Central memory CD8-positive, alpha-beta T cell (primary cell): Measurements from ENCODE around the gene NRF1.

Experiments used
- ATAC-seq: fragments of 150-1000 bp; cut with Tn5 transposase; replicated peaks from 2 replicates; pipeline ENCODE4 v1.10.0; 2022; ENCODE audit warnings: mild to moderate bottlenecking, moderate FRiP score, moderate number of reproducible peaks; ENCODE audit not compliant: poor library complexity, severe bottlenecking; ENCODE audit errors: extremely low read depth
- DNase-seq, 2 donors: peaks; one replicate each; pipeline ENCODE4 v3.0.0; 2021; ENCODE audit warnings: low spot score in 2 of 2
- H3K27ac Mint-ChIP-seq: one replicate; pipeline ENCODE4 v1.8.0; 2022; ENCODE audit warnings: low read depth, mild to moderate bottlenecking, moderate library complexity, mixed read lengths
- H3K27me3 Mint-ChIP-seq: one replicate; pipeline ENCODE4 v1.8.0; 2022; ENCODE audit warnings: mixed read lengths
- H3K36me3 Mint-ChIP-seq: one replicate; pipeline ENCODE4 v1.8.0; 2022; ENCODE audit warnings: mild to moderate bottlenecking, moderate library complexity, mixed read lengths; ENCODE audit not compliant: insufficient read depth
- H3K4me1 Mint-ChIP-seq: one replicate; pipeline ENCODE4 v1.8.0; 2022; ENCODE audit warnings: mixed read lengths
- H3K4me3 Mint-ChIP-seq: one replicate; pipeline ENCODE4 v1.8.0; 2022; ENCODE audit warnings: mild to moderate bottlenecking, moderate library complexity, mixed read lengths
- H3K9me3 Mint-ChIP-seq: one replicate; pipeline ENCODE4 v1.8.0; 2022; ENCODE audit warnings: mixed read lengths

Gene NRF1

DNA sequence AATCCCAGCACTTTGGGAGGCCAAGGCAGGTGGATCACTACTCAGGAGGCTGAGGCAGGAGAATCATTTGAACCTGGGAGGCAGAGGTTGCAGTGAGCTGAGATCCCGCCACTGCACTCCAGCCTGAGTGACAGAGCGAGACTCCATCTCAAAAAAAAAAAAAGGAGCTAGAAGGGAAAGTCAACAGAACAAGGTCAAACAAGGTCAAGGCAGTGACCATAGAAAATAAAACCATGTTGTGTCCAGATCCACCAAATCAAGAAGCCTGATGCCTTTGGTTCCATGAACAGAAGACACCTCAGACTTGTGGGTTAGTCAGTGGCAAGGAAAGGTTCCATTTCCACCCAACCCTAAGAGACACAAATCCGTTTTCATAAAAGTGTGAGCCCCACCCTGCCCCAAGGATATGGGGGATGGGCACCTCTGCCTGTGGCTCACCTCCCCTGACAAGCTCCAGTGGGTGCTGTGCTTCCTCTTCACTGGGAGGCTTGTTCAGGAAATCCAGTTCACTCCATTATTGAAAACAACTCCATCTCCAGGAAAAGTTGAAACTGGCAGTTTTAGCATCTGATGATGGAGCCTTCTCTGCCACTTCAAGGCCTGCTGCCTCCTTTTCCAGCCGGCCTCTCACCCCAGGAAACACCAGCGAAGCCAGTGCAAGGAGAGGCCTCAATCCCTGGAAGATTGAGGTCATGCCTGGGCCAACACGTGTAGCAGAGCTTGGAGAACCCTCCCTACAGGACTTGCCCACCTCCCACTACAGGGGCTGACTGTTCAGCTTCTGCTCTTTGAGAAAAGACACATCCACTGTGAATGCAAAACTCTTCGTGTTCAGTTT, 152.9 kb downstream of the NRF1 start:
- no peak for DNase-seq
- Mint-ChIP-seq H3K36me3 (peaks cover 3% of the 10 kb centered on the region), H3K4me1 (peaks cover 11% of the 10 kb centered on the region), H3K27me3 (no peaks in the 10 kb centered on the region), H3K4me3 (no peak overlapping the region), H3K9me3 (no peaks in the 10 kb centered on the region), H3K27ac (no peak overlapping the region)
- ATAC-seq, result no peak

DNA sequence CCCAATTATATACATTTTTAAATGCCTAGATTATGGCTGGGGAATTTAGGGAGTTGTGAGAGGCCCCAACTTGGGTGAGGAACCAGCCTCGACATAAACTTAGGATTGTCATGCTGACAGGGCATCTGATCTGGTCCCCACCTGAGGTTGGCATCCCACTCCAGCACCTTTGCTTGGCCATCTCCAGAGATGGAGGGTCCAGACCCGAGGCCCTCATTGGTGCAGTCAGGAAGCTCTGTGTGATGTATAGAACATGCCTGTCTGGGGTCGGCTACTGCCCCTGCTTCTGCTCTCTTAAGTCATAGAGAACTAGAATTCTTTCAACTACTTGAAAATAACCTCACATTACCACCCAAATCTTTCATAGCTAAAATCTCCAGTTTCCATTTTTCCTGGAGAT, 153.8 kb downstream of the NRF1 start:
- no peak for ATAC-seq
- Mint-ChIP-seq H3K4me1 (peaks cover 11% of the 10 kb centered on the region), H3K36me3 (peaks cover 3% of the 10 kb centered on the region), H3K4me3 (no peak overlapping the region), H3K9me3 (no peaks in the 10 kb centered on the region), H3K27ac (no peak overlapping the region), H3K27me3 (no peaks in the 10 kb centered on the region)
- DNase-seq, result no peak

DNA sequence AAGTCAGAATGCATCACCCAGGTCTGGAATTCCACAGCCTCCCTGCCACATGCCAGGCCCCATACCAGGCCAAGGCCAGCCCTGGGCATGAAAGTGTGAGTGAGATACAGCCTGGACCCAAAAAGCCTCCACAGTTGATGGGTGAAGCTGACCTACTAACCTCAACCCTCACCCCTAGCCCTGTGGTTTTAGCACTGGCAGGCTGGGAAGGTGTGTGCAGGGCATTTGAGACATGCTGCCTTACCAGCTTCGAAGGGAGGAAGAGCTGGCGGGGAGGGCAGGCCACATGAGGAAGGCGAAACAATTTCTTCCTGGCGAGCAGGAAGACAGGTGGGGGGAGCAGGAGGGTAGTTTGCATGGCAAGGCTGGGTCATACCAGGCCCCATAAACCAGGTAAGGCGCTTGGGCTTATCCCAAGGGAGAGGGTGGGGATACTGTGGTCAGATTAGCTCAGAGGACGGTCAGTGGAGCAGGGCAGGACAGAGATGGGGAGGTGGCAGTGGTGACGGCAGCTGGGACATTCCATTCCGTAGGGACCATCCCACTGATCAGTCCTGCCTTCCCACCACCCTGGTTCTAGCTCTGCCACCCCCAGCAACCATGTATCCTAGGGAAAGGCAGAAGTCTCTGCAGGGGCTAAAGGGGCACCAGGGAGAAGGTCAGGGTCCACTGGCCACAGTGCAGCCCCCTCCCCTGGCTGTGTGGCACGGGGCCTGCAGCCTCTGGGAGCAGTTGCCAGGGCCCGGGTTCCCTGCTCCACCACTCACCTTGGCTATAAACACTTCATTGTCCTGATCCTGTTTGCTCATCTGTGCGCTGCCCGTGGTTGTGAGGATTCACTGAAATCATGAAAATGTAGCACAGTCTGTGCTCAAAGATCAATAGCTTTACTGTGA, 155.8 kb downstream of the NRF1 start:
- no peak for DNase-seq
- Mint-ChIP-seq H3K4me1 (peaks cover 11% of the 10 kb centered on the region), H3K36me3 (peaks cover 3% of the 10 kb centered on the region), H3K27me3 (no peaks in the 10 kb centered on the region), H3K9me3 (no peaks in the 10 kb centered on the region), H3K27ac (no peak overlapping the region), H3K4me3 (no peak overlapping the region)
- no peak for ATAC-seq

DNA sequence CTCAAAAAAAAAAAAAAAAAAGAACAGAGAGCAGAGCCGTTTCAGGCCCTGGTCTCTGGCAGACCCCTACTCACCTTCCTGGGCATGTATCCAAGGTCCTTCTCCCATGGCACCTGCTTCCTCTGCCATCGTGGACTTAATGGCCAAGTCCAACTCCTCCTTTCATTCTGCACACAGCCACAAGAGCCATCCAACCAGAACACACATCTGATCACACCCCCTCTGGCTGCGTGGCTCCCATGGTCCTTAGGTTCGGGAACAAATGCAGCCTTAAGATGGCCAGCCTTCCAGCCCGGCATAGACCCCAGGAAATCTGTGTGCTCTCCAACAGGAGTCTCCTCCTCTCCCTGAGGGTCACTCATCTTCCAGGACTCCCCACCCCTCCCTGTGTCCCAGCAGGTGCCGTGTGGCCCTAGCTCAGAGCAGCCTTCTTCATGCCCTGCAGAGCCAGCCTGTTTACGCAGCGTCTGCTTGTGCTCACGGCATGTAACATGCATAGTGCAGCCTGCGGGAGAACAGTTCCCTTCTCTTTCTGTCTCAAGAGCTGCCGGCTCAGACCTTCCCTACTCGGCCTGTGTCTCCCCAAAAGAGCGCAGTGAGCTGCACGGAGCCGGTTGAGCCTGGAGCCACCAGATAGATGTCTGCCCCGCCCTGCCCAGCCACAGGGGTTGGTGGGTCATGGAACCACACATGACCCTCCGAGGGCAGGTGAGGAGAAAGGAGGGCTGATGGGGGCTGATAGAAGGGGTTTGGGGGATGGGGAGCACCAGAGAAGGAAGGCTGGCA, 157.3 kb downstream of the NRF1 start:
- peaks cover 11% of the 10 kb centered on the region for H3K4me1 Mint-ChIP-seq
- no peaks in the 10 kb centered on the region for H3K27me3 Mint-ChIP-seq
- no peaks in the 10 kb centered on the region for H3K36me3 Mint-ChIP-seq
- DNase-seq, result no peak
- H3K27ac Mint-ChIP-seq, result no peak overlapping the region
- H3K4me3 Mint-ChIP-seq, result no peak overlapping the region
- no peak for ATAC-seq
- no peaks in the 10 kb centered on the region for H3K9me3 Mint-ChIP-seq

DNA sequence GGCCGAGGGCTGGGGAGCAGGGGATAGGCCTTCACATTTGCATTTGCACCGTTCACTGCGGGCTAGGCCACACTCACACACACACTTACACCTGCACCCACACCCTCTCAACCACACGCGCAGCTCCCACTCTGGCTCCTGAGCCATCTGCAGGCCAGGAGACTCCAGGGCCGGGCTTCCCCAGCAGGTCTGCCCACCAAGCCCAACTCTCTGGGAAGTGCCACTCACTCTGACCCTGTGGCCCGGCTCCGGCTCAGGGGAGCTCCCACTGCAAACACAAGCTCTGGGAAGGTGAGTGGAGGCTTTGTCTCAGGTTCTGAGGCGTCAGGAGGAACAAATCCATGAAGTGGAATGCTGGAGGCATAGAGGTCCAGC, 157.9 kb downstream of the NRF1 start:
- no peak for DNase-seq
- H3K36me3 Mint-ChIP-seq, result no peaks in the 10 kb centered on the region
- H3K4me1 Mint-ChIP-seq, result peaks cover 11% of the 10 kb centered on the region
- H3K9me3 Mint-ChIP-seq, result no peaks in the 10 kb centered on the region
- H3K27ac Mint-ChIP-seq, result no peak overlapping the region
- ATAC-seq, result no peak
- no peak overlapping the region for H3K4me3 Mint-ChIP-seq
- H3K27me3 Mint-ChIP-seq, result no peaks in the 10 kb centered on the region

DNA sequence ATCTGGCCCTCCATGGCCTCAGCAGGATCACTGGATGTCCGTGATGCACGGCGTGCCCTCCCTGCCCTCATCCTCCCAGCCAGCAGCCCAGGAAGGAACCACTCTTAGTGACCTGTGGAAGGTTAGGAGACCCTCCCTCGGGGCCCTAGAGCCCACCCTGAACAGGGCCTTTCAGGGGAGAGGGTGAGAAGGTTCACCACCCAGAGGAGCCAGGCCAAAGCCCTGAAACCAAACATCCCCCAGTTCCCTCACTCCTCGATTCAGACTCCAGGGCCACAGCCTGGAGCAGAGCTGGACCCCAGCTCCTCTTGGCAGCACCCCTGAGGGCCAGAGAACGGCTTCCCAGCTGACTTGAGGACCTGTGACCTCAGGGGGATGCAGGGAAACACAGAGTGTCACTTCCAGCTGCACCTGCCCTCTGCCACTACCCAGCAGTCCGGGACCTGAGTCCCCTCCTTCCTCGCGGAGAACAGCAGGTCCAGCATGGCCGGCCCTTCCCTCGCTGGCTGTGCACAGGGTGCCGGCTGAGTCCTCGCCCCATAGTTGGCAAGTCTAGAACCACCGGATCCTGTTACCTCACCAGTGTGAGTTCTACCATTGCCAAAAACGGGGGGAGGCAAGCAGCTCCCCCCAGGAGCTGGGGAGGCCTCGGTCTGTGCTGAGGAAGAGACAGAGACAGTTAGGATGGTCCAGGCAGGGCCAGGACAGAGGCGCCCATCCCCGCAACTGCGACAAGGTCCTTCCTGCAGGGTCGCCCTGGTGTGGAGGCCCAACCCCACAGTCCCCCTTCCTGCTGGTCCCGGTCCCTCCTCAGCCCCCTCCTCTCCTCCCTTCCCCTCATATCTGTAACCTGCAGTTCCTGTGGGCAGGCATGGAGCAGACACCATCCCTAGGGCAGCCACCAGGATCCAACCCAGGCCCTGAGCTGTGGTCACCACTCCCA, 158.6 kb downstream of the NRF1 start:
- no peak for ATAC-seq
- no peak for DNase-seq
- Mint-ChIP-seq H3K27ac (no peak overlapping the region), H3K27me3 (no peaks in the 10 kb centered on the region), H3K9me3 (no peaks in the 10 kb centered on the region), H3K4me1 (peaks cover 11% of the 10 kb centered on the region), H3K36me3 (no peaks in the 10 kb centered on the region), H3K4me3 (no peak overlapping the region)

DNA sequence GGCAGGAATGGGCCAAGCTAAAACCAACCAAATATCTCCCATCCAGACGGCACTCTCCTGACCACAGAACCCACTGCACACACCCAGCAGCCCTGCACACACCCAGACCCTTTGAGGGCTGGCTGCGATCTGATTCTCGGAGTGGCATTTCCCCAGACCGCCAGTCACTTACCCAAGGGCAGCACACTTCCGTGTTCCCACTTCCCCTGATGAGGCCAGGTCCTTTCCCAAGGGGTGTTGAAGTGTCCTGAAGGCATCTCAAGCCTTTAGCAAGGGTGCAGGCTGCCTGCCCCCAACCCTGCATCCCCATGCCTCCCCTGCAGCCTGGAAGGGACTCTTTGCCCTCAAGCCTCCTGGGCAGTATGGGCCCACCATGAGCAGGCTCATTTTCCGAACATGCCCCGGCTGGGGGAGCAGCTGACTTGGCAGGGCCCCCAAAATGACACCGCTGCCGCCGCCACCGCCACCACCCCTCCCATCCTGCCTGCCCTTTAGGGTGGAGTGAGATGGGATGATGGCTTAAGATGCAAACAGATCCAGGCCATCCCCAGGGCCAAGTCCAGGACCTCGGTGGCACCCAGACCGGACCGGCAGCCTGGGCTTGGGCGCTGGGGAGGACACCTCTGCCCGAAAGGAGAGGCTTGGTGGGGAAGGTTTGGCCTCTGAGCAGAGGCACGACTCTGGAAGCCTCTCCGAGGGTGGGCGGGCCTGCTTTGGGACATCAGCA, 159.8 kb downstream of the NRF1 start:
- DNase-seq (no peak), ATAC-seq (no peak)
- no peaks in the 10 kb centered on the region for H3K36me3 Mint-ChIP-seq
- peaks cover 11% of the 10 kb centered on the region for H3K4me1 Mint-ChIP-seq
- H3K4me3 Mint-ChIP-seq, result no peak overlapping the region
- H3K9me3 Mint-ChIP-seq, result no peaks in the 10 kb centered on the region
- no peaks in the 10 kb centered on the region for H3K27me3 Mint-ChIP-seq
- no peak overlapping the region for H3K27ac Mint-ChIP-seq

DNA sequence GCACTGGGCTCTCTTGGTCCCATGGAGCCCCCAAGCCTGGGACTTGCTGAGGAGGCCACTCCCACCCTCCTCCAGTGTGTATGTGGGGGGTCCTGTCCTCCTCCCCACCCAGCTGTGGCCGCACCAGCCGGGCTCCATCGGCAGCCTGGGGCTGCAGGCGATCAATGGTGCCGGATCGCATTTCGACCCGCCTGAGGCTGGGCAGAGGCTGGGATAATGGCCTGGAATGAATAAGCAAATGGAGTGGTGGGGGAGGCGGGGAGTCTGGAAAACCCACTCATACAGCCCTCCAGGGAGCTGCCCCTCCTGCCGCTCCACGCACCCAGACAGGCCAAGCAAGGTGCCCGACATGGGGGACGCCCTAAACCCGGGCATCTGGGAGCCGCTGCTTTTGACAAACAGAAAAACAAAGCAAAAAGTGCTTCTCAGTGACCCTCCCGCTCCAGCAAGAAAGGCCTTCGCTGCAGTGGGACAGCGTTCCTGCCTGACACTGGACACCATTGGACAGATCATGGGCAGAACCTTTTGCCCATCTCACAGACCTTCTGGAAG, 160.5 kb downstream of the NRF1 start:
- H3K36me3 Mint-ChIP-seq, result peaks cover 2% of the 10 kb centered on the region
- no peak overlapping the region for H3K27ac Mint-ChIP-seq
- DNase-seq, result no peak
- H3K4me3 Mint-ChIP-seq, result no peak overlapping the region
- ATAC-seq, result no peak
- peaks cover under 1% of the 10 kb centered on the region for H3K27me3 Mint-ChIP-seq
- H3K9me3 Mint-ChIP-seq, result no peaks in the 10 kb centered on the region
- peaks cover 9% of the 10 kb centered on the region for H3K4me1 Mint-ChIP-seq

DNA sequence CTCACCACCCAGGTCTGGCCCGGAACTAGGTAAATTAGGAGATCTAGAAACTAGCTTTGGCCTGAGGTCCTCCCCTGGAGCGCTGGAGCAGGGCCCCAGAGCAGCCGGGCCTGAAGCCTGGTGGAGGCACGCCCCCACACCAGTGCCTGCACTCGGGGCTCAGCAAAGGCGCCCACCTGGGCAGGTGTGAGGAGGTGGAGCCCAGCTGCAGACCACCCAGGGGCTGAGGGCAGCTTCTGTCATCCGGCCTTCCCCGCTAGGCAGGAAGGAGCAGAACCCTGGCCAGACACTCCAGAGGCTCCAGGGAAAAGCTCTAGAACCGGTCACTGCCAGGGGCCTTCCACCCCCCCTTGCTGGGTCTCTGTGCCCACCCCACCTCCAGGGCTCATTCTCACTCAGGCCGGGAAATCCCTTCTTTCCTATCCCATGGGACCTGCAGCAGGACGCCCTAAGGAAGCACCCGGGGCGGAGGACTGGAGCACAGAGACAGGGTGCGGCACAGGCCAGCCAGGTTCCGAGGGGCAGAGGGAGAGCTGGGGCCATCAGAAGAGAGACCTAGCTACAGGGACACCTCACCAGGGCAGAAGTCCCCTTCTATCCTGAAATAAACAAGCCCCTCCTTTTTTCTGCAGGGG, 161.2 kb downstream of the NRF1 start:
- H3K27ac Mint-ChIP-seq, result no peak overlapping the region
- no peak overlapping the region for H3K4me3 Mint-ChIP-seq
- H3K9me3 Mint-ChIP-seq, result no peaks in the 10 kb centered on the region
- ATAC-seq (no peak), DNase-seq (no peak)
- peaks cover 4% of the 10 kb centered on the region for H3K4me1 Mint-ChIP-seq
- H3K27me3 Mint-ChIP-seq, result peaks cover 8% of the 10 kb centered on the region
- peaks cover 2% of the 10 kb centered on the region for H3K36me3 Mint-ChIP-seq

DNA sequence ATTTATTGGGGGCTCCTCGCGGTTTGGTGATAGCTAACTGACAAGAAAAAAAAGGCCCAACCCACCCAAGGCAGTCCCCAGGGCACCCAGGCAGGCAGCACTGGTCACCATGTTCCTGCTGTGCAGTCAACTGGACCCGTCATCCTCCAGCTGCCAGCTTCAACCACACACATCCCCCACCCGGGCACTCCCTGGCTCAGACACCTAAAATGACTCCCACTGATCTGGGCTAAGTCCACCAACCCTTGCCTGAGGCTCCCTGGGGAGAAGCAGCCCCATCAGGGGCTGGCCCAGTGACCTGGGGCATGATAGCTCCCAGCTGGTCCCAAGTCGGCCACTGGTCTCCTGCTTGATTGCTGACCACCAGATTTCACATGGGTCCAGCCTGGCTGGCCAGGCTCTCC, 161.8 kb downstream of the NRF1 start:
- H3K27ac Mint-ChIP-seq, result no peak overlapping the region
- no peak for ATAC-seq

DNA sequence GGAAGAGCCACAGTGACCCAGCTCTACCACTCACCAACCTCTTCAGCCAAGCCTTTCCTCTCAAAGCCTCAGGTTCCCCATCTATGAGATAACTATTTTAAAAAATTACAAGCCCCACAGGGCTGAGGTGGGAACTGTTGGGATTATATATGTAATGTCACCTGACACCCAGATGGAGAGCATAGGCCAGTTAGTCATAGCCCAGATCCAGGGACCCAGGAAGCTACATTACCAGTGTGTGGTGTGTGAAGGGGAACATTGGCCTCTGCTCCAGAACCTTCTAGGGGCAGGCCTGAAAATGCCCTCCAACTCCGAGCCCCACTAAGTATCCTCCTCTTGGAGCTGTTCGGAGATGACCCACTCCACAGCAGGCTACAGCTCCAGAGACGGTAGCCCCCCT, 162.4 kb downstream of the NRF1 start:
- no peak overlapping the region for H3K27ac Mint-ChIP-seq
- DNase-seq (no peak), ATAC-seq (no peak)
- H3K4me1 Mint-ChIP-seq, result peaks cover under 1% of the 10 kb centered on the region
- H3K36me3 Mint-ChIP-seq, result peaks cover 2% of the 10 kb centered on the region
- no peaks in the 10 kb centered on the region for H3K9me3 Mint-ChIP-seq
- no peak overlapping the region for H3K4me3 Mint-ChIP-seq
- H3K27me3 Mint-ChIP-seq, result peaks cover 18% of the 10 kb centered on the region

More for the DNA sequence above, 161.8 kb downstream of the NRF1 start:
- H3K4me3 Mint-ChIP-seq, result no peak overlapping the region
- H3K27me3 Mint-ChIP-seq, result peaks cover 14% of the 10 kb centered on the region
- H3K9me3 Mint-ChIP-seq, result no peaks in the 10 kb centered on the region
- DNase-seq, result no peak
- peaks cover 2% of the 10 kb centered on the region for H3K36me3 Mint-ChIP-seq
- peaks cover 4% of the 10 kb centered on the region for H3K4me1 Mint-ChIP-seq
